IPS-18c (cell line): ENCODE data around the gene WASHC2C.
"Not testable (repeated sequence)": the region's sequence is repeated elsewhere in the genome, so short reads cannot be mapped to it uniquely, and the experiment has no call there.

Experiments
- H3K4me3 ChIP-seq: 2 replicates; pipeline ENCODE4 v1.7.0; 2013; ENCODE audit warnings: low read depth, mild to moderate bottlenecking, low read length, moderate library complexity; ENCODE audit not compliant: insufficient read depth
- H3K9me3 ChIP-seq: one replicate; pipeline ENCODE4 v1.6.1; 2013; ENCODE audit warnings: mild to moderate bottlenecking, low read length, moderate library complexity; ENCODE audit not compliant: control insufficient read depth, insufficient read depth

WASHC2C gene

GRCh38 chr10:45757661-45758396 lies 30.8 kb downstream of the WASHC2C start:
- H3K4me3 ChIP-seq, result not testable (repeated sequence)

GRCh38 chr10:45761622-45762021 lies 34.6 kb downstream of the WASHC2C start:
- H3K9me3 ChIP-seq, H3K4me3 ChIP-seq: not testable (repeated sequence)

More at GRCh38 chr10:45757661-45758396, 30.8 kb downstream of the WASHC2C start:
- not testable (repeated sequence) for H3K9me3 ChIP-seq

- not testable (repeated sequence) for H3K4me3 ChIP-seq, H3K9me3 ChIP-seq
These were observed 36.0 kb downstream of the WASHC2C start for GRCh38 chr10:45763037-45763436.

GRCh38 chr10:45768334-45768733 lies 41.3 kb downstream of the WASHC2C start:
- H3K4me3 ChIP-seq, H3K9me3 ChIP-seq: not testable (repeated sequence)

GRCh38 chr10:45771757-45772461 lies 44.8 kb downstream of the WASHC2C start:
- H3K9me3 ChIP-seq, H3K4me3 ChIP-seq: not testable (repeated sequence)

- H3K4me3 ChIP-seq, H3K9me3 ChIP-seq: not testable (repeated sequence)
These were observed 59.2 kb downstream of the WASHC2C start for GRCh38 chr10:45786217-45786616.

- H3K9me3 ChIP-seq, H3K4me3 ChIP-seq: not testable (repeated sequence)
These were observed 60.2 kb downstream of the WASHC2C start for GRCh38 chr10:45787212-45787741.

GRCh38 chr10:45789991-45790390 lies 62.9 kb downstream of the WASHC2C start:
- H3K4me3 ChIP-seq, H3K9me3 ChIP-seq: not testable (repeated sequence)

GRCh38 chr10:45790694-45791426 lies 63.8 kb downstream of the WASHC2C start:
- not testable (repeated sequence) for H3K4me3 ChIP-seq, H3K9me3 ChIP-seq

- H3K4me3 ChIP-seq, H3K9me3 ChIP-seq: not testable (repeated sequence)
These were observed 67.7 kb downstream of the WASHC2C start for GRCh38 chr10:45794761-45795160.

GRCh38 chr10:45803060-45804010 lies 76.3 kb downstream of the WASHC2C start:
- not testable (repeated sequence) for H3K4me3 ChIP-seq, H3K9me3 ChIP-seq

- H3K9me3 ChIP-seq, H3K4me3 ChIP-seq: not testable (repeated sequence)
These were observed 77.9 kb downstream of the WASHC2C start for GRCh38 chr10:45804996-45805395.

GRCh38 chr10:45809837-45810236 lies 82.8 kb downstream of the WASHC2C start:
- Histone ChIP-seq H3K9me3 (no peaks in the 10 kb centered on the region), H3K4me3 (no peak overlapping the region)

- H3K4me3 ChIP-seq, result no peak overlapping the region
- H3K9me3 ChIP-seq, result no peaks in the 10 kb centered on the region
These were observed 84.0 kb downstream of the WASHC2C start for GRCh38 chr10:45811075-45811474.

GRCh38 chr10:45812959-45813358 lies 85.9 kb downstream of the WASHC2C start:
- not testable (repeated sequence) for H3K4me3 ChIP-seq, H3K9me3 ChIP-seq

- not testable (repeated sequence) for H3K4me3 ChIP-seq, H3K9me3 ChIP-seq
These were observed 87.1 kb downstream of the WASHC2C start for GRCh38 chr10:45814146-45814545.
